ENCODE measurements around the gene AIFM1.

- TF ChIP-seq, protein P1, sequence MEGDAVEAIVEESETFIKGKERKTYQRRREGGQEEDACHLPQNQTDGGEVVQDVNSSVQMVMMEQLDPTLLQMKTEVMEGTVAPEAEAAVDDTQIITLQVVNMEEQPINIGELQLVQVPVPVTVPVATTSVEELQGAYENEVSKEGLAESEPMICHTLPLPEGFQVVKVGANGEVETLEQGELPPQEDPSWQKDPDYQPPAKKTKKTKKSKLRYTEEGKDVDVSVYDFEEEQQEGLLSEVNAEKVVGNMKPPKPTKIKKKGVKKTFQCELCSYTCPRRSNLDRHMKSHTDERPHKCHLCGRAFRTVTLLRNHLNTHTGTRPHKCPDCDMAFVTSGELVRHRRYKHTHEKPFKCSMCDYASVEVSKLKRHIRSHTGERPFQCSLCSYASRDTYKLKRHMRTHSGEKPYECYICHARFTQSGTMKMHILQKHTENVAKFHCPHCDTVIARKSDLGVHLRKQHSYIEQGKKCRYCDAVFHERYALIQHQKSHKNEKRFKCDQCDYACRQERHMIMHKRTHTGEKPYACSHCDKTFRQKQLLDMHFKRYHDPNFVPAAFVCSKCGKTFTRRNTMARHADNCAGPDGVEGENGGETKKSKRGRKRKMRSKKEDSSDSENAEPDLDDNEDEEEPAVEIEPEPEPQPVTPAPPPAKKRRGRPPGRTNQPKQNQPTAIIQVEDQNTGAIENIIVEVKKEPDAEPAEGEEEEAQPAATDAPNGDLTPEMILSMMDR (optimal IDR thresholded peaks at IDR 0.05 in 1 of 3, IDR thresholded peaks at IDR 0.05 in 1 of 3, conservative IDR thresholded peaks at IDR 0.05 in 1 of 3; ENCODE audit: extremely low read depth in 1 of 3, insufficient read depth in 2 of 3, low read length in 3 of 3): no peak
- TF ChIP-seq EZH2 (IDR thresholded peaks at IDR 0.05; ENCODE audit: low read length): no peak
These were observed 62.0 kb downstream of the AIFM1 start for GRCh38 chrX:130103605-130104004.
